IPS-15b (cell line): ENCODE results near the gene NLRX1.

ENCODE experiments used
- H3K27me3 ChIP-seq: one replicate; pipeline ENCODE4 v1.6.1; 2013; ENCODE audit warnings: low read length; ENCODE audit not compliant: control insufficient read depth, insufficient read depth
- H3K36me3 ChIP-seq: one replicate; pipeline ENCODE4 v1.6.1; 2013; ENCODE audit warnings: low read length; ENCODE audit not compliant: control insufficient read depth, insufficient read depth
- H3K4me1 ChIP-seq: one replicate; pipeline ENCODE4 v1.6.1; 2013; ENCODE audit warnings: mild to moderate bottlenecking, low read length; ENCODE audit not compliant: control insufficient read depth, insufficient read depth
- H3K4me3 ChIP-seq: one replicate; pipeline ENCODE4 v1.5.1; 2013; ENCODE audit warnings: low read depth, low read length
- H3K9ac ChIP-seq: one replicate; pipeline ENCODE4 v1.6.1; 2013; ENCODE audit warnings: low read depth, mild to moderate bottlenecking, low read length
- H3K9me3 ChIP-seq: one replicate; pipeline ENCODE4 v1.6.1; 2013; ENCODE audit warnings: mild to moderate bottlenecking, low read length; ENCODE audit not compliant: control insufficient read depth, insufficient read depth

Gene NLRX1

GRCh38 chr11:119144825-119145486, 23.6 kb upstream of the NLRX1 start:
- peaks cover 32% of the 10 kb centered on the region for H3K27me3 ChIP-seq
- H3K4me3 ChIP-seq, result no peak overlapping the region
- H3K4me1 ChIP-seq, result peaks cover 14% of the 10 kb centered on the region
- H3K9ac ChIP-seq, result no peak overlapping the region
- H3K9me3 ChIP-seq, result no peaks in the 10 kb centered on the region
- H3K36me3 ChIP-seq, result no peaks in the 10 kb centered on the region

- peaks cover 38% of the 10 kb centered on the region for H3K27me3 ChIP-seq
- no peaks in the 10 kb centered on the region for H3K36me3 ChIP-seq
- H3K9me3 ChIP-seq, result no peaks in the 10 kb centered on the region
- H3K4me1 ChIP-seq, result peaks cover 14% of the 10 kb centered on the region
- no peak overlapping the region for H3K9ac ChIP-seq
- H3K4me3 ChIP-seq, result no peak overlapping the region
Measured at GRCh38 chr11:119145551-119145950, 23.0 kb upstream of the NLRX1 start.

- Histone ChIP-seq H3K4me1 (peaks cover 14% of the 10 kb centered on the region), H3K4me3 (peak overlapping the region; percentile 67), H3K9me3 (no peaks in the 10 kb centered on the region), H3K9ac (no peak overlapping the region), H3K27me3 (peaks cover 50% of the 10 kb centered on the region), H3K36me3 (no peaks in the 10 kb centered on the region)
Measured at GRCh38 chr11:119147604-119148333, 20.8 kb upstream of the NLRX1 start.

GRCh38 chr11:119148720-119149017, 19.9 kb upstream of the NLRX1 start:
- peaks cover 50% of the 10 kb centered on the region for H3K27me3 ChIP-seq
- no peaks in the 10 kb centered on the region for H3K36me3 ChIP-seq
- H3K4me3 ChIP-seq, result peak overlapping the region; percentile 67
- peaks cover 14% of the 10 kb centered on the region for H3K4me1 ChIP-seq
- no peaks in the 10 kb centered on the region for H3K9me3 ChIP-seq
- H3K9ac ChIP-seq, result no peak overlapping the region

GRCh38 chr11:119149018-119149785, 19.3 kb upstream of the NLRX1 start, which contains the start of gene ABCG4:
Gene ABCG4 (plus strand): TSS chr11:119149052. CDS start chr11:119149966, 914 bp downstream.
- Histone ChIP-seq H3K9me3 (no peaks in the 10 kb centered on the region), H3K36me3 (no peaks in the 10 kb centered on the region), H3K4me3 (peak within 1 kb of the TSS; percentile 67), H3K4me1 (peaks cover 14% of the 10 kb centered on the region), H3K9ac (no peak within 1 kb of the TSS), H3K27me3 (peaks cover 50% of the 10 kb centered on the region)

GRCh38 chr11:119149786-119150275, 18.7 kb upstream of the NLRX1 start:
- peak overlapping the region; percentile 67 for H3K4me3 ChIP-seq
- no peaks in the 10 kb centered on the region for H3K9me3 ChIP-seq
- H3K9ac ChIP-seq, result no peak overlapping the region
- H3K27me3 ChIP-seq, result peaks cover 50% of the 10 kb centered on the region
- H3K36me3 ChIP-seq, result no peaks in the 10 kb centered on the region
- H3K4me1 ChIP-seq, result peaks cover 14% of the 10 kb centered on the region

GRCh38 chr11:119152043-119152442, 16.5 kb upstream of the NLRX1 start:
- Histone ChIP-seq H3K9me3 (no peaks in the 10 kb centered on the region), H3K9ac (no peak overlapping the region)

GRCh38 chr11:119152604-119153003, 15.9 kb upstream of the NLRX1 start:
- Histone ChIP-seq H3K4me1 (peaks cover 9% of the 10 kb centered on the region), H3K36me3 (no peaks in the 10 kb centered on the region), H3K4me3 (no peak overlapping the region), H3K27me3 (peaks cover 31% of the 10 kb centered on the region), H3K9me3 (no peaks in the 10 kb centered on the region), H3K9ac (no peak overlapping the region)

More at GRCh38 chr11:119152043-119152442, 16.5 kb upstream of the NLRX1 start:
- Histone ChIP-seq H3K4me1 (peaks cover 11% of the 10 kb centered on the region), H3K27me3 (peaks cover 36% of the 10 kb centered on the region), H3K36me3 (no peaks in the 10 kb centered on the region), H3K4me3 (no peak overlapping the region)

- Histone ChIP-seq H3K4me3 (no peak overlapping the region), H3K36me3 (no peaks in the 10 kb centered on the region), H3K27me3 (peaks cover 25% of the 10 kb centered on the region), H3K9me3 (no peaks in the 10 kb centered on the region), H3K9ac (no peak overlapping the region), H3K4me1 (peaks cover 3% of the 10 kb centered on the region)
Measured at GRCh38 chr11:119153049-119153818, 15.3 kb upstream of the NLRX1 start.

- H3K9me3 ChIP-seq, result no peaks in the 10 kb centered on the region
- no peak overlapping the region for H3K4me3 ChIP-seq
- H3K4me1 ChIP-seq, result no peaks in the 10 kb centered on the region
- no peak overlapping the region for H3K9ac ChIP-seq
- peaks cover 20% of the 10 kb centered on the region for H3K27me3 ChIP-seq
- H3K36me3 ChIP-seq, result no peaks in the 10 kb centered on the region
Measured at GRCh38 chr11:119154178-119154577, 14.3 kb upstream of the NLRX1 start.
